Measurements from ENCODE around the gene GIGYF2. TPM values are rescaled to one million over a fixed set of nuclear protein-coding genes. Genes with fewer than 3 reads are reported as not detected.
"Not testable (repeated sequence)": the region's sequence is repeated elsewhere in the genome, so short reads cannot be mapped to it uniquely, and the experiment has no call there.

The GIGYF2 gene
- polyA plus RNA-seq, 3 donors, result 61.6 to 66.2 (median 62.1) TPM

DNA sequence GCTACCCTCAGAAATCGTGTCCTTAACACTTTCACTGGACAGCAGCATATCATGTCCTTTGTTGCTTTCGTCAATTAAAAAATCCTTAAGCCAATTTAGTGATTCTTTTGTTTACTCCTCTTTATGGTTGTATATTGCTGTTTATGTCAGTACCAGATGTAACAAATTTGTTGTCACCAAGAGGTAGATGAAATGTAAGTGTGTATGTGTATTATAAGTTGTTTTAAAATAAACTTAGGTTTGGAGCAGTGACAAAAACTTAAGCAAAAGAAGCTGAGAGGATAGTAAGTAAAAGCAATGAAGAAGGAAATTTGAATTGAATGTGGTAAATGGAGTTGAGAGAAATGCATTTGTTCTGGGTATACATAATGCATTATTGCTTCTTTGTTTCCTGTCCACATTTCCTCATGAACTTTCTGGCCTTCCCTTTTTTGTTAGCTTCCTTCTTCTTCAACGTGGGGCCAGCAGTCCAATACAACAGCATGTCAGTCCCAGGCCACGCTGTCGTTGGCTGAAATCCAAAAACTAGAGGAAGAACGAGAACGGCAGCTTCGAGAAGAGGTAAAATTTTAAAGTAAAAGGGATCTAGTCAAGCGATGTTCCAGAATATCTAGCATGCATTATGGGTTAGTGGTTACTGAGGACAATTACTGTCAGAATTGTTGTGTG, 142.4 kb downstream of the GIGYF2 start:
- no peak for DNase-seq (ENCODE audit: extremely low read depth in 1 of 11, low read depth in 9 of 11, low spot score in 4 of 11)

DNA sequence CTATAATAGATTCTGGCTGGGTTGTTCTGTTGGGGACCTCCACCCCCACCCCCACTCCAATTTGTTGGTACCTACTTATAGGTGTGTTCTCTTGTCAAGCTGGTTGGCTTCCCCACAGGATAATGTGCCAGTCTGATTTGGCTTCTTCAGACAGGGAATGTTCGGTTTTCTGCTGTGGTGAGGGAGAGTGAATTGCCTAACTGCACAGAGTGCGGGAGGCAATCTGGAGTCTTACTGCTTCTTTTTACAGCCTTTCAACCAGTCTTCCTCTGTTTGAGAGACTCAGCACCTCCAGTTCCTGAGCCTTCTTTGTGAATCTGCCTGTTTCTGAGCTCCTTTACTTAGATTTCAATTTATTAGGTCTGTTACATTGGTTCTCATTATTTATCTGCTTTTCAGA, 145.6 kb downstream of the GIGYF2 start:
- no peak for DNase-seq (ENCODE audit: extremely low read depth in 1 of 11, low read depth in 9 of 11, low spot score in 4 of 11)

DNA sequence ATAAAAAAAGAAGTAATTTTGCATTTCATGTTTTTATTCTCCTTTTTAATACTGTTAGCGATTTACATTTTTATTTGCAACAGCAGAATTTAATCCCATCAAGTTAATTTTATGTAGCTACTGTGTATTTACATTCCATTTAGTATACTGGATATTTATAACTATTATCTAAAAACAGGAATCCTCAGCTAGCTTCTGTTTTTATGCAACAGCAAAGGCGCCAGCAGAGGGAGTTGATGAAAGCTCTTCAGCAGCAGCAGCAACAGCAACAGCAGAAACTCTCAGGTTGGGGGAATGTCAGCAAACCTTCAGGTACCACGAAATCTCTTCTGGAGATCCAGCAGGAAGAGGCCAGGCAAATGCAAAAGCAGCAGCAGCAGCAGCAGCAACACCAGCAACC, 146.7 kb downstream of the GIGYF2 start:
- no peak for DNase-seq (ENCODE audit: extremely low read depth in 1 of 11, low read depth in 9 of 11, low spot score in 4 of 11)

DNA sequence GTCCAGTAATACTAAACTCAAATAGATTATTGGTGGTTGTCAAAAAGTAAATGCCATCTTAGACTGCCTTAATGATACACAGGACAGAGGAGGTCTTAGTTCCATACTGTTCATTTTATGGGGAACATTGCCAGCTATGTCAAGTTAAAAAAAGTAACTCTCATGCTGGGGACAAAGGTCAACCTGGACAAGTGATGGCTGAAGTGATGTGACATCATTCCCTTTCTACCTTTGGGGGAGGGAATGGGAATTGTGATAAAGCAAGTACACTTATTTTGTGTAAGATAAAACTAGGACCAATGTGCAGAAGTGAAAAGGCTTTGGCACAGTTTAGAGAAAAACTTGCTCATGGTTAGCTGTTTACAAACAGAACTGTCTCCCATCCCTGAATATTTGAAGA, 148.9 kb downstream of the GIGYF2 start:
- no peak for DNase-seq (ENCODE audit: extremely low read depth in 1 of 11, low read depth in 9 of 11, low spot score in 4 of 11)

DNA sequence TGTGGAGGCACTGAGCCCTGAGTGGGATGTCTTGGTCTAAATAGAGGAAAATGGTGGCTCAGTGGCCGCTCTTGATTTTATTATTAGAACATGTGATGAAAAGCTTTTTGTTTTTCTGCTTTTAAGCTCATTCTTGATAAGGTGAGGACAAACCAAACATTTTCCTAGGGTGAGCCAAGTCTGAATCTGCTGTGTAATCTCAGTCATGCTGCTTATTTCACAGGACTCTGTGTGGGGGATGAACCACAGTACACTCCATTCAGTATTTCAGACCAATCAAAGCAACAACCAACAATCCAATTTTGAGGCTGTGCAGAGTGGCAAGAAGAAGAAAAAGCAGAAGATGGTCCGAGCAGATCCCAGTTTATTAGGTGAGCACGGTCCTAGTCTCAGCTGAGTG, 152.9 kb downstream of the GIGYF2 start:
- DNase-seq (ENCODE audit: extremely low read depth in 1 of 11, low read depth in 9 of 11, low spot score in 4 of 11), result no peak

DNA sequence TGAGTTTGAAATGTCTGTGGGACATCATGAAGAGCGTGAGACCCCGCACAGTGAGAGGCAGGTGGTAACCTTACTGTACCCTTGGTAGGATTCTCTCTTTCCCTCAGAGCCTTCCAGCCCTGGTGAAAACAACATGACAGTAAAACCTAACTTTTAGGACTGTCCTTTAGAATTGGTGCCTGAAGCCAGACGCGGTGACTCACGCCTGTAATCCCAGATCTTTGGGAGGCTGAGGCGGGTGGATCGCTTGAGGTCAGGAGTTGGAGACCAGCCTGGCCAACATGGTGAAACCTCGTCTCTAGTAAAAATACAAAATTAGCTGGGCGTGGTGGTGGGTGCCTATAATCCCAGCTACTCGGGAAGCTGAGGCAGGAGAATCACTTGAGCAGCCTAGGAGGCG, 154.9 kb downstream of the GIGYF2 start:
- not testable (repeated sequence) for DNase-seq (ENCODE audit: extremely low read depth in 1 of 11, low read depth in 9 of 11, low spot score in 4 of 11)

DNA sequence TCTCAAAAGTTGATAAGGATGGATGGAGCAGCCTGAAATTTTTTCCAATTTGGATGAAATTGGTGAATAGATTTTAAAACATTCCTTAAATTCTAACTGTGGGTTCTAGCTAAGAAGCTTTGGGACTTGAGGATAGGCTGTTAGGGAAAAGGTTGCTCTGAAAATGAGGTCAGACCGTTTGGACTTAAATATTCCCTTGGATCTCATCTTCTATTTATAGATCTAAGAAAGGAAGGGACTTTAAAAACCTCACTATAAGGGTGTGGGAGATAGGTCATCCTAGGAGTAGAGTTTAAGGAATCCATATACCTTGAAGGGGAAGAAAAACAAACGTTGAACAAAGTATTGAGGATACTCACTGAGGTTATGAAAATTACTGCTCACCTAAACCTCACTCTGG, 155.5 kb downstream of the GIGYF2 start:
- no peak for DNase-seq (ENCODE audit: extremely low read depth in 1 of 11, low read depth in 9 of 11, low spot score in 4 of 11)

DNA sequence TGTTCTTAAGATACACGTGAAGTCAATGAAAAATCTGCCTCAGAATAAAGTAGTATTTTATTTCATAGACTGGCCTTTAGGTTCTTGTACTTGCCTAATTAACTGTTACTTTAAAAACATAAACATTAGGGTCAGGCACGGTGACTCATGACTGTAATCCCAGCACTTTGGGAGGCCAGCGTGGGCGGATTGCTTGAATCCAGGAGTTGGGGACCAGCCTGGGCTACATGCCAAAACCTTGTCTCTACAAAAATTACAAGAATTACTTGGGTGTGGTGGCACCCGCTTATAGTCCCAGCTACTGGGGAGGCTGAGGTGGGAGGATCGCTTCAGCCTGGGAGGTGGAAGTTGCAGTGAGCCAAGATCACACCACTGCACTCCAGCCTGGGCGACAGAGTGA, 157.0 kb downstream of the GIGYF2 start:
- DNase-seq (ENCODE audit: extremely low read depth in 1 of 11, low read depth in 9 of 11, low spot score in 4 of 11), result no peak

DNA sequence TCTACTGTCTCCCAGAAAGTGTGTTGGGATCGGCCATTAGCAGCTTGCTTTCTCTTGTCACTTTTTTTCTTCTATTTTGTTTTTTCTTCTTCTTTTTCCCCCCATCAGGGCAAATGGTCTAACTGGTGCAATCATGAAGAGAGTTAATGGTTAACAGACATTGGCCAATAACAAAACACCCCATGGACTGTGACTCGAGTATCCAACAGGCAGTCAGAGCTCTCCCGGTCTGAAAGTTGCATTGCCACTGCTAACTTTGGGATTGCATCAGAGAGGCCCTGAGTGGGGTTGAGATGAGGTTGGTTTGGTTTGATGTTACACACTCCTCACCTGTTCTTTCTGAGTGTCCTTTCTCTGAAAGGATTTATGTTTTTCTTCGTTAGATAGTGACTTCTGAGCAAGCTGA, 160.0 kb downstream of the GIGYF2 start:
- peak in 2 of 11 donors; percentile 6 to 58 for DNase-seq (ENCODE audit: extremely low read depth in 1 of 11, low read depth in 9 of 11, low spot score in 4 of 11)

DNA sequence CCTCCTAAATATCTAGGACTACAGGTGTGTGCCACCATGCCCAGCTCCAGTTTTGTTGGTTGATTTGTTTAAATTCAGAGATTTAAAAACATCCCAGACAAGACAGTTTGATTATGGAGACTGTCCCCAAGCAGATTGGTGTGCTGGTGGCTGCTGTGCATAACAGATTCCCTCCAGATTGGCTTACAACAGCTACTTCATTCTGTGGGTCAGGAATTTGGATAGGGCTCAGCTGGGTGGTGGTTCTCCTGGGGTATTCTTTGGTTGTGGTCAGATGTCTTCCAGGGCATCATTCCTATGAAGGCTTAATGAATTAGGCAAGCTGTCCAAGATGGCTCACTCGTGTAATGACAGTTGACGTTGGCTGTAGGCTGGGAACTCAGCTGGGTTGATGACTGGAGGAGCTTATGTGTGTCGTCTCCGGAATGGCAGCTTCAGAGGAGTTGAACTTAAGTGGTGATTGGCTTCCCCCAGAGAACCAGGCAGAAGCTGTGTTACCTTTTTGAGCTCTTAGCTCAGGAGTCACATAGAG, 162.3 kb downstream of the GIGYF2 start:
- DNase-seq (ENCODE audit: extremely low read depth in 1 of 11, low read depth in 9 of 11, low spot score in 4 of 11), result no peak

DNA sequence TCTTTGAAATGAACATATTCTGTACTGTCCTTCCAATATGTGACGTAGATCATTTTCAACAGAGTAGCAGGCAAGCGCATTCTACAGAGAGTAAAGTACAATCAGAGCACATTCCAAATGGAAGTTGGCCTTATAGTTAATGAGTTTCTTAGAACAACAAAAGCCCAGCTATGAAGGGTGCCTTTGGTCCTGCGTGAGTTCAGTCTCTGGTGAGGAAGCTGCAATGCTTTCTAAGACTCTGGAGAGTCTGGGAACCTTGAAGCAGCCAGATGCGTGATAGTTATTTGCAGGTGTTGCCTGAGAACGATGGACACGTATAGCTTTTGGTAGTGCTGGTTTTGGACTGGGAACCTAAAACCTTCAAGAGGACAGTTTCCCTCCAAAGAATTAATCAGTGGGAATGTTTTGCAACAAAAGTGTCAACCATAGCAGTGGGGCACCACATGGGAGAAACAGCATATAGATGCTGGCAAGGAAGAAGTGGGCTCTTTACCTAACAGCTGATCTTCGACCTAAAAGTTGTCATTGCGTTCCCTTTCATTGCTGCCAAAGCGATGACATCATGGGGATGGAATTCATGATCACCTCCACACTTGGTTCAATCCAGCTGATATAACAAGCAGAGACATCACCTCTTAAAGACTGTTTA, 163.6 kb downstream of the GIGYF2 start:
- no peak for DNase-seq (ENCODE audit: extremely low read depth in 1 of 11, low read depth in 9 of 11, low spot score in 4 of 11)

DNA sequence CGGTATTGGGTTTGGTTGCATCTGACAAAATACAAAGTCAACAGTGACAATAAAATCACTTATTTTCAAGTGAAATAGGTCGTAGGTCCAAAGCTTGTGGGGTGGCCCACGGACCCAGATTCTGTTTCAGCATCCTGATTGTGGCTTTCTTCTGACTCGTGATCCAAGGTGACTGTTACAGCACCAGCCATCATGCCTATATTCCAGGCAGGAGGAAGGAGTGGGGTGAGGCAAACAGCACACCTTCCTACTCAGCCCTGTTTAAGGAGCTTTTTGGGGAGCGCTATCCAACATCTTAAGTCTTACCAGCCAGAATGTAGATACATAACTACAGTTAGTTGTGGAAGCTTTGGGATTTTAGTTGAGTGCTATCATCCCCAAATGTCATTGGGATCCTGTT, 164.2 kb downstream of the GIGYF2 start:
- DNase-seq (ENCODE audit: extremely low read depth in 1 of 11, low read depth in 9 of 11, low spot score in 4 of 11), result no peak

DNA sequence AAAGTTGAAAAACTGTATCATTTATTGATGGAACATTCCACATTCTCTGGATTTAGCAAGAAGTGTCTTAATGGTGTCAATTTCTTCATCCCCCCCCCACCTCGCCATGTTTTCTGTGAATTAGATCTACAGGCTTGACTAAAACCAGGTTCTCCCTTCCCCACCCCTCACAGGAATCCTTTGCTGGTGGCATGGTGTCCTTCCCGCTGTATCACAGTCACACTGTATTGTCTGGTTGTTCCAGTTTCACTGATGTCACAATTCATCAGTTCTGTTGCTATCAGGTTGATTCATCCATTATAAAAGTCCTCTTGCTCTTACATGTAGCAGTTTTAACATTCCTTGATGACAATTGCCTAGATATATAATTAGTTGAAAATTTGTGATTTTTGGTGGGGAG, 166.9 kb downstream of the GIGYF2 start:
- DNase-seq (ENCODE audit: extremely low read depth in 1 of 11, low read depth in 9 of 11, low spot score in 4 of 11), result no peak

DNA sequence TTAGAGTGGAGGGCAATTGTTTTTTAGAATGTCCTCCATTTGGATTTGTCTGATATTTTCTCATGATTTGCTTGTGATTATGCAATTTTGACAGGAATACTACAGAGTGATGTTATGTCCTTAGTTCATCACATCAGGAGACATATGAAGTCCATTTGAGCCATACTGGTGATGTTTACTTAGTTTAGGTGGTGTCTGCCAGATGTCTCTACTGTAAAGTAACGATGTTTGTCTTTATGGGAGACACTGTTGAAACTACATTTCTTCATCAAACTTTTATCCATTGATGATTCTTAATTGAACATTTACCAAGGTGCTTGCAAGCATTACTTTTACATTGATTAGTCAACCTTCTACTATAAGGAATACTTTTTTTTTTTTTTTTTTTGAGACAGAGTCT, 168.0 kb downstream of the GIGYF2 start:
- no peak for DNase-seq (ENCODE audit: extremely low read depth in 1 of 11, low read depth in 9 of 11, low spot score in 4 of 11)

DNA sequence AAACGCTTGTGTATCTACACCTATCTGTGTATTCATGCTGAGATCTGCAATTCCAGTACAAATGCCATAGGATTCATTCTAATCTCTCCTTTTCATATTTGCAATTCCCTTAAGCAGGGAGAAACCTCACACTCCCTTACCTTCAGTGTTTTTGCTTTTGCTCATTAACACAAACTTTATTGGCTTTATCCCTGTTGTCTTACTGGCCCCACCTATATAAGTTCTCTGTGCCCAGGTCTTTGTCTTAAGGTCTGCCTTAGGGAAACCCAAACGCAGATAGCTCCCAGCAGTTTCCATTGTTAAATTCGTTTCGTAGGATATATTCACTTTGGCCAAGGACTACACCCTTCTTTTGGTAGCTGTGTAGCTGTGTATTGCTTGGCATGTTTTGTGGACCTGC, 169.0 kb downstream of the GIGYF2 start:
- no peak for DNase-seq (ENCODE audit: extremely low read depth in 1 of 11, low read depth in 9 of 11, low spot score in 4 of 11)

DNA sequence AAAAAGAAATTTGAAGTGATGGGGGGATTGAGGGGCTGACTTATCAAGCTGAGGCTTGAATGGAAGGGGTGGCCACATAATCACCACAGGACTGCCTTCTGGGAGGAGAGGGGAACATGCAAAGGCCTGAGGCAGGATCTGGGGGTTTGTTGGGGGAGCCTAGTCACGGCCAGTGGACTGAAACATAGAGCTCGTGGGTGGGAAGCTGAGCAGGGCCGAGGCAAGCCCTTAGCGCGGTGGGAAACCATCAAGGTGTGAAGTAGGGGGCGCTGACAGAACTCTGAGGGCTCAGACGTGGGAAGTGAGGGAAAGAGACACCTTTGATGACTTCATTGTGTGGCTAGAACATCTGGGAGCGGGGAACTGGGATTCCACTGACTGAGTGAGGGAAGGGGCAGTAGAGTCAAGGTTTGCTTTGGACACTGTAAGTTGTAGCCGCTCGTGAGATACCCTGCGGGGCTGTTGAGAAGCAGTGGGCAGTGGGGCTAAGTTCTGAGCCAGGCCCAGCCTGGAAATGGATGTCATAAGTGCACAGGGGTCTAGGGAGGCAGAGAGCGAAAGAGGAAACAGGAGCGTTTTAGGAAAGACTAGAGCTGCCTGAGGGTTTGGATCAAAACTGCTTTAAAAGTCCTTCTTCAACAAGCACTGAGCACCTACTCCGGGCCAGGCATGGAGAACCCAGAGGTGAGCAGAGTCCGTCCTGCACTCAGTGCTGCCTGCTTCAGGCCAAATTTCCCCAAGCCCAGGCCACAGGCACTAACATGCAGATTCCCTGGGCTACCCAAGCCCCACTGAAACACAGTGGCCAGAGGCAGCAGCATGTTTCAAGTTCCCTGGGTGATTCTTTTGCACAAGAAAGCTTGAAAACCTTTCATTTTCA, 172.2 kb downstream of the GIGYF2 start:
- DNase-seq (ENCODE audit: extremely low read depth in 1 of 11, low read depth in 9 of 11, low spot score in 4 of 11), result no peak

DNA sequence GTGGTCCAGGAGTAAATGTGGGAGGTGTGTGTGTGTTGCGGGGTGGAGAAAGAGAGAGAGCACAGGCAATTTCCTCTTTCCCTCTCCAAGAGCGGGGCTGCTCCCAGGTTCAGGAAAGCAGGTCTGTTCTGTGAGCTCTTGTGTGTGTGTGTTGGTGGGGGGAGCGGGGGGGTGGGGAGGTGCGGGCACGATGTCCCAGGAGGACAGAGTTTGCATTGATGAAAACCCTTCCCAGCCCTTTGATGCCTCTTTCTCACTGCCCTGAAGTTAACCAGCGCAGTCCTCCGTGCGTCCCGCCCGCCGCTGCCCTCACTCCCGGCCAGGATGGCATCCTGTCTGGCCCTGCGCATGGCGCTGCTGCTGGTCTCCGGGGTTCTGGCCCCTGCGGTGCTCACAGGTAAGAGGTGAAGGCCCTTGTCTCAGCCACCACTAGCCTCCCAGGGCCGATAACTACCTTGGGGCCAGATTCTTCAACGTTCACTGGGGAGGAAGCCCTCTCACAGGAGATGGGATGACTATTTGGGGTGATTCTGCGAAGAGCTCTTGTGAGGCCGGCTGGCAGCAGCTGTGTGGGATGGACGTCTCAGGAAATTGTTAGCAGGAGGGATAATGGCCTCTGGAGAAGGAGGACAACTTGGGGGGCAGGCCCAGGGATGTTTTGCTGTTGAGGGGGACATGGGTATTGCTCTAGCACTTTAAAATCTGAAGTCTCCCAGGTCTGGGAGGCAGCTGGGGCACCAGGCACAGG, 173.1 kb downstream of the GIGYF2 start, which contains the start of gene SNORC:
Gene SNORC, plus strand, starts transcription at position 247 of the 748 bp plus-strand sequence. Its CDS starts 78 bp downstream, at position 325.
- DNase-seq (ENCODE audit: extremely low read depth in 1 of 11, low read depth in 9 of 11, low spot score in 4 of 11), result no peak

DNA sequence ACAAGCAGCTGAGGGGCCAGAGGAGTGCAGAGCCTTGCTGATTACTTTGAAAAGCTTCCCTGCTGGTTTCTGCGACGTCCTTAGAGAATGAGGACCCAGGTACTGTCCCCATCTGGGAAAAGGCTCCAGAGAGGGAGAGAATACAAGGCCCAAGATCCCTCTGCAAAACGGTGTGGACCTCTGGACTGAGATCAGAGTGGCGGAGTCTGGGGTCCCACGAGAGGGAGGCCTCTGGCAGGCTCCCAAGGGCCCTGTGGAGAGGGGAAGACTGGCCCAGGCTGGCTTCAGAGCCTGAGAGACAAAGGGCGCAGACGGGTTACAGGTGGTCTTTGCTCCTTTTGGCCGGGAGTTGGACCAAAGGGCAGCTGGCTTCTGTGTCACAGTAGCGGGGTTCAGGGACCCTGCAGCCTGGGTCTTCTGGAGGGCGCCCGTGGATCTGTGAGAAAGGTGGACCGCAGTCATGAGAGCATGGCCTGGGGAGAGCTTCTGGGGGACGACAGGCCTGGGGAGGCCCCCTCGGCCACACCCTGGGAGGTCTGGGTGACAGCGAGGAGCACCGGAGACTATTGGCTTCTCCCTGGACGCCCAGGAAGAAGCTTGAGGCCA, 173.7 kb downstream of the GIGYF2 start:
- DNase-seq (ENCODE audit: extremely low read depth in 1 of 11, low read depth in 9 of 11, low spot score in 4 of 11), result no peak

DNA sequence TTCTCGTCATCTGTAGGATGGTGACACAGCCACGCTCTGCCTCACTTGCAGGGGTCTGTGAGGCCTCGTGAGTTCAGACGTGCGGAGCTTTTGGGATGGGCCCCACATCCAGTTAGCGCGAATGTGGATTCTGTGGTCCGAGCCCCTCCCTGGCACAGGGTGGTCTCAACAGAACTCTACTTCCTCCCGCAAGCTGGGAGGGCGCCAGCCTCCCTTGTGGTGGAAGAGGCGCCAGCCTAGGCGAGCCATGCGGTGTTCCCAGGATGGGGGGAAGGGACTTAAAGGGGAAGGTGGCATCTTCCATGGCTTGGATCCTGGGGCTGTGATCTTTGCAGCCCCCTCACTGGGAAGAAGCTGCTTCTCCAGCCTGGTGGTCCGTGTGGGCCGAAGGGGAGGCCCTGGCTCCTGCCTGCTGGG, 174.3 kb downstream of the GIGYF2 start:
- DNase-seq (ENCODE audit: extremely low read depth in 1 of 11, low read depth in 9 of 11, low spot score in 4 of 11), result no peak
